A549 (cell line): ENCODE results near the gene VPS45.

Source experiments
- BHLHE40 ChIP-seq: IDR thresholded peaks from 2 replicates; pipeline ENCODE4 v1.6.1; 2012; ENCODE audit warnings: low read depth, low read length, inconsistent platforms
- HDAC2 ChIP-seq: fragments of 200-600 bp; sonication (generic); IDR thresholded peaks from 2 replicates; pipeline ENCODE4 v1.6.1; 2016
- PHF8 ChIP-seq: fragments of 200-600 bp; sonication (generic); IDR thresholded peaks from 2 replicates; pipeline ENCODE4 v1.6.1; 2016; ENCODE audit warnings: low read depth, mild to moderate bottlenecking, antibody characterized with exemption, moderate library complexity, borderline replicate concordance

- no peak for TF ChIP-seq PHF8
- no peak for TF ChIP-seq BHLHE40
- no peak for TF ChIP-seq HDAC2
These were observed 17.6 kb upstream of the VPS45 start for GRCh38 chr1:150049926-150050325.
